Measurements from ENCODE around the gene SLC35F3. TPM values are rescaled to one million over a fixed set of nuclear protein-coding genes. Genes with fewer than 3 reads are reported as not detected.

Gene SLC35F3
- total and polyA plus RNA-seq, 2 experiments from 2014 or later, result 1.0 to 3.2 TPM

DNA sequence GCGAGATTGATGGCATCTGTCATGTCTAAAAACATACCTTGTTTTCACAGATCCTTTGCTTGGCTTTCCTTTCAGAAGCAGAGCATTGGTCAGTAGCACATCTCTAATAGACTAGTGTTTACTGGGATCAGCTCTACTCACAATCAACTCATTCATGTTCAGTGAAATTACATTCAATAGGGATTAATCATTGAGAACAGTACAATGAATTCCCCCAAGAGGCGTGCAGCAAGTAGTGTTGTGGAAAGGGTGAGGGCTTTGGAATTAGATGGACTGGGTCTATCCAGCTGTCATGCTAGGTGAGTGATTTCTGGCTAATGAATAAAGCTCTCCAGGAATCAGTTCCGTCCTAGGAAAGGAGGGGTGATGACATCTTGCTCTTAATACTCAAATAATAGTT lies 313.6 kb downstream of the SLC35F3 start:
- H4K20me1 ChIP-seq (replicated peaks; ENCODE audit: insufficient read depth), result no peaks in the 10 kb centered on the region
- H3K36me3 ChIP-seq (ENCODE audit: insufficient read depth), result no peaks in the 10 kb centered on the region
- H3K79me2 ChIP-seq (replicated peaks; ENCODE audit: insufficient read depth), result no peaks in the 10 kb centered on the region
- Mint-ChIP-seq H3K27me3 (ENCODE audit: insufficient read depth, low read depth, poor library complexity) (peaks cover 18% of the 10 kb centered on the region), H3K9me3 (no peaks in the 10 kb centered on the region), H3K27ac (no peak overlapping the region), H3K36me3 (ENCODE audit: low read depth) (no peaks in the 10 kb centered on the region), H3K4me3 (no peak overlapping the region), H3K4me1 (peaks cover 13% of the 10 kb centered on the region)
- peaks cover 9% of the 10 kb centered on the region for H3K27me3 ChIP-seq (ENCODE audit: insufficient read depth)
- no peak overlapping the region for H3K27ac ChIP-seq (ENCODE audit: low read depth)
- H3K4me3 ChIP-seq, result no peak overlapping the region
- TF ChIP-seq ZNF114 (CRISPR knock-in tag; IDR thresholded peaks at IDR 0.05) (no peak), EZH2 (IDR thresholded peaks at IDR 0.05; ENCODE audit: low read depth, unreplicated experiment) (no peak), REST (IDR thresholded peaks at IDR 0.05; ENCODE audit: unreplicated experiment) (no peak), CREB1 (CRISPR knock-in tag; IDR thresholded peaks at IDR 0.05; ENCODE audit: low read depth) (no peak), EZH2phosphoT487 (IDR thresholded peaks at IDR 0.05; ENCODE audit: unreplicated experiment) (no peak), STAT1 (IDR thresholded peaks at IDR 0.05; ENCODE audit: unreplicated experiment) (no peak), NANOG (IDR thresholded peaks at IDR 0.05; ENCODE audit: borderline replicate concordance) (no peak), JUNB (IDR thresholded peaks at IDR 0.05; ENCODE audit: unreplicated experiment) (no peak), POLR2AphosphoS5 (IDR thresholded peaks at IDR 0.05; ENCODE audit: low read depth) (no peak), ZNF331 (CRISPR knock-in tag; IDR thresholded peaks at IDR 0.05; ENCODE audit: low read depth) (no peak)
- TF ChIP-seq, protein P1, sequence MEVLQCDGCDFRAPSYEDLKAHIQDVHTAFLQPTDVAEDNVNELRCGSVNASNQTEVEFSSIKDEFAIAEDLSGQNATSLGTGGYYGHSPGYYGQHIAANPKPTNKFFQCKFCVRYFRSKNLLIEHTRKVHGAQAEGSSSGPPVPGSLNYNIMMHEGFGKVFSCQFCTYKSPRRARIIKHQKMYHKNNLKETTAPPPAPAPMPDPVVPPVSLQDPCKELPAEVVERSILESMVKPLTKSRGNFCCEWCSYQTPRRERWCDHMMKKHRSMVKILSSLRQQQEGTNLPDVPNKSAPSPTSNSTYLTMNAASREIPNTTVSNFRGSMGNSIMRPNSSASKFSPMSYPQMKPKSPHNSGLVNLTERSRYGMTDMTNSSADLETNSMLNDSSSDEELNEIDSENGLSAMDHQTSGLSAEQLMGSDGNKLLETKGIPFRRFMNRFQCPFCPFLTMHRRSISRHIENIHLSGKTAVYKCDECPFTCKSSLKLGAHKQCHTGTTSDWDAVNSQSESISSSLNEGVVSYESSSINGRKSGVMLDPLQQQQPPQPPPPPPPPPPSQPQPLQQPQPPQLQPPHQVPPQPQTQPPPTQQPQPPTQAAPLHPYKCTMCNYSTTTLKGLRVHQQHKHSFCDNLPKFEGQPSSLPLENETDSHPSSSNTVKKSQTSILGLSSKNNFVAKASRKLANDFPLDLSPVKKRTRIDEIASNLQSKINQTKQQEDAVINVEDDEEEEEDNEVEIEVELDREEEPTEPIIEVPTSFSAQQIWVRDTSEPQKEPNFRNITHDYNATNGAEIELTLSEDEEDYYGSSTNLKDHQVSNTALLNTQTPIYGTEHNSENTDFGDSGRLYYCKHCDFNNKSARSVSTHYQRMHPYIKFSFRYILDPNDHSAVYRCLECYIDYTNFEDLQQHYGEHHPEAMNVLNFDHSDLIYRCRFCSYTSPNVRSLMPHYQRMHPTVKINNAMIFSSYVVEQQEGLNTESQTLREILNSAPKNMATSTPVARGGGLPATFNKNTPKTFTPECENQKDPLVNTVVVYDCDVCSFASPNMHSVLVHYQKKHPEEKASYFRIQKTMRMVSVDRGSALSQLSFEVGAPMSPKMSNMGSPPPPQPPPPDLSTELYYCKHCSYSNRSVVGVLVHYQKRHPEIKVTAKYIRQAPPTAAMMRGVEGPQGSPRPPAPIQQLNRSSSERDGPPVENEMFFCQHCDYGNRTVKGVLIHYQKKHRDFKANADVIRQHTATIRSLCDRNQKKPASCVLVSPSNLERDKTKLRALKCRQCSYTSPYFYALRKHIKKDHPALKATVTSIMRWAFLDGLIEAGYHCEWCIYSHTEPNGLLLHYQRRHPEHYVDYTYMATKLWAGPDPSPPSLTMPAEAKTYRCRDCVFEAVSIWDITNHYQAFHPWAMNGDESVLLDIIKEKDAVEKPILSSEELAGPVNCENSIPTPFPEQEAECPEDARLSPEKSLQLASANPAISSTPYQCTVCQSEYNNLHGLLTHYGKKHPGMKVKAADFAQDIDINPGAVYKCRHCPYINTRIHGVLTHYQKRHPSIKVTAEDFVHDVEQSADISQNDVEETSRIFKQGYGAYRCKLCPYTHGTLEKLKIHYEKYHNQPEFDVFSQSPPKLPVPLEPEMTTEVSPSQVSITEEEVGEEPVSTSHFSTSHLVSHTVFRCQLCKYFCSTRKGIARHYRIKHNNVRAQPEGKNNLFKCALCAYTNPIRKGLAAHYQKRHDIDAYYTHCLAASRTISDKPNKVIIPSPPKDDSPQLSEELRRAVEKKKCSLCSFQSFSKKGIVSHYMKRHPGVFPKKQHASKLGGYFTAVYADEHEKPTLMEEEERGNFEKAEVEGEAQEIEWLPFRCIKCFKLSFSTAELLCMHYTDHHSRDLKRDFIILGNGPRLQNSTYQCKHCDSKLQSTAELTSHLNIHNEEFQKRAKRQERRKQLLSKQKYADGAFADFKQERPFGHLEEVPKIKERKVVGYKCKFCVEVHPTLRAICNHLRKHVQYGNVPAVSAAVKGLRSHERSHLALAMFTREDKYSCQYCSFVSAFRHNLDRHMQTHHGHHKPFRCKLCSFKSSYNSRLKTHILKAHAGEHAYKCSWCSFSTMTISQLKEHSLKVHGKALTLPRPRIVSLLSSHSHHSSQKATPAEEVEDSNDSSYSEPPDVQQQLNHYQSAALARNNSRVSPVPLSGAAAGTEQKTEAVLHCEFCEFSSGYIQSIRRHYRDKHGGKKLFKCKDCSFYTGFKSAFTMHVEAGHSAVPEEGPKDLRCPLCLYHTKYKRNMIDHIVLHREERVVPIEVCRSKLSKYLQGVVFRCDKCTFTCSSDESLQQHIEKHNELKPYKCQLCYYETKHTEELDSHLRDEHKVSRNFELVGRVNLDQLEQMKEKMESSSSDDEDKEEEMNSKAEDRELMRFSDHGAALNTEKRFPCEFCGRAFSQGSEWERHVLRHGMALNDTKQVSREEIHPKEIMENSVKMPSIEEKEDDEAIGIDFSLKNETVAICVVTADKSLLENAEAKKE (CRISPR knock-in tag; IDR thresholded peaks at IDR 0.05), result no peak
- TF ChIP-seq, protein P2, sequence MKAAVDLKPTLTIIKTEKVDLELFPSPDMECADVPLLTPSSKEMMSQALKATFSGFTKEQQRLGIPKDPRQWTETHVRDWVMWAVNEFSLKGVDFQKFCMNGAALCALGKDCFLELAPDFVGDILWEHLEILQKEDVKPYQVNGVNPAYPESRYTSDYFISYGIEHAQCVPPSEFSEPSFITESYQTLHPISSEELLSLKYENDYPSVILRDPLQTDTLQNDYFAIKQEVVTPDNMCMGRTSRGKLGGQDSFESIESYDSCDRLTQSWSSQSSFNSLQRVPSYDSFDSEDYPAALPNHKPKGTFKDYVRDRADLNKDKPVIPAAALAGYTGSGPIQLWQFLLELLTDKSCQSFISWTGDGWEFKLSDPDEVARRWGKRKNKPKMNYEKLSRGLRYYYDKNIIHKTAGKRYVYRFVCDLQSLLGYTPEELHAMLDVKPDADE (IDR thresholded peaks at IDR 0.05), result no peak
- TF ChIP-seq, protein P3, sequence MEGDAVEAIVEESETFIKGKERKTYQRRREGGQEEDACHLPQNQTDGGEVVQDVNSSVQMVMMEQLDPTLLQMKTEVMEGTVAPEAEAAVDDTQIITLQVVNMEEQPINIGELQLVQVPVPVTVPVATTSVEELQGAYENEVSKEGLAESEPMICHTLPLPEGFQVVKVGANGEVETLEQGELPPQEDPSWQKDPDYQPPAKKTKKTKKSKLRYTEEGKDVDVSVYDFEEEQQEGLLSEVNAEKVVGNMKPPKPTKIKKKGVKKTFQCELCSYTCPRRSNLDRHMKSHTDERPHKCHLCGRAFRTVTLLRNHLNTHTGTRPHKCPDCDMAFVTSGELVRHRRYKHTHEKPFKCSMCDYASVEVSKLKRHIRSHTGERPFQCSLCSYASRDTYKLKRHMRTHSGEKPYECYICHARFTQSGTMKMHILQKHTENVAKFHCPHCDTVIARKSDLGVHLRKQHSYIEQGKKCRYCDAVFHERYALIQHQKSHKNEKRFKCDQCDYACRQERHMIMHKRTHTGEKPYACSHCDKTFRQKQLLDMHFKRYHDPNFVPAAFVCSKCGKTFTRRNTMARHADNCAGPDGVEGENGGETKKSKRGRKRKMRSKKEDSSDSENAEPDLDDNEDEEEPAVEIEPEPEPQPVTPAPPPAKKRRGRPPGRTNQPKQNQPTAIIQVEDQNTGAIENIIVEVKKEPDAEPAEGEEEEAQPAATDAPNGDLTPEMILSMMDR (conservative IDR thresholded peaks at IDR 0.05; ENCODE audit: low read depth in 2 of 2), result no peak
- no peak for DNase-seq (ENCODE audit: low spot score)
- H3K9me2 ChIP-seq (ENCODE audit: insufficient read depth), result no peaks in the 10 kb centered on the region
- no peak for ATAC-seq
- H2AFZ ChIP-seq, result no peak overlapping the region
- H3F3A ChIP-seq (replicated peaks; ENCODE audit: low read depth), result no peaks in the 10 kb centered on the region
- H3K4me1 ChIP-seq (ENCODE audit: insufficient read depth), result peaks cover 9% of the 10 kb centered on the region; the same call in 1 of the 2 replicates
- H3K4me2 ChIP-seq, result no peak overlapping the region
